Left lung (tissue), 10 donors: ENCODE results near the gene RFPL3. TPM values are rescaled to one million over a fixed set of nuclear protein-coding genes. Genes with fewer than 3 reads are reported as not detected.

Experiments used
- ATAC-seq: fragments of 200-7000 bp; cut with Tn5 transposase; one replicate; pipeline ENCODE4 v1.9.1; 2020; ENCODE audit warnings: moderate library complexity
- DNase-seq, 4 donors: peaks; one replicate each; pipeline ENCODE4 v3.0.0-alpha.2; 2013 to 2020
- H3K27ac ChIP-seq, 2 donors: fragments of 200-600 bp; sonication (generic) in 1 of 2; one replicate each; pipeline versions ENCODE4 v1.5.0 to v1.8.0; 2020 to 2021
- H3K27me3 ChIP-seq, 2 donors: fragments of 200-600 bp; sonication (generic) in 1 of 2; one replicate each; pipeline versions ENCODE4 v1.5.0 to v1.8.0; 2020 to 2021
- H3K36me3 ChIP-seq, 2 donors: fragments of 200-600 bp; sonication (generic) in 1 of 2; one replicate each; pipeline versions ENCODE4 v1.5.0 to v1.8.0; 2020 to 2021
- H3K4me1 ChIP-seq, 2 donors: fragments of 200-600 bp; one replicate each; pipeline ENCODE4 v1.8.0; 2021
- H3K4me3 ChIP-seq, 2 donors: fragments of 200-600 bp; sonication (generic) in 1 of 2; one replicate each; pipeline versions ENCODE4 v1.5.0 to v1.8.0; 2020 to 2021; ENCODE audit warnings: mild to moderate bottlenecking in 1 of 2
- H3K9me3 ChIP-seq, 2 donors: fragments of 200-600 bp; sonication (generic) in 1 of 2; one replicate each; pipeline versions ENCODE4 v1.5.0 to v1.8.0; 2020 to 2021
- CTCF ChIP-seq, 2 donors: fragments of 200-600 bp; sonication (generic) in 1 of 2; IDR thresholded peaks; one replicate each; pipeline versions ENCODE4 v1.5.0 to v1.8.0; 2021; ENCODE audit warnings: antibody characterized with exemption in 2 of 2
- intact Hi-C, 2 donors: fragments of 100-400 bp; cut with DNase I; formaldehyde crosslinking; loops; one replicate each; pipeline versions ENCODE4 v1.11.2 to v1.14.2; 2022
- polyA plus RNA-seq, 6 donors: library from polyadenylated mRNA; unstranded; fragments of 120-200 nt; gene quantifications; one replicate each; pipeline ENCODE4 v1.2.1, GENCODE V29; 2013; ENCODE audit not compliant: insufficient read length in 6 of 6
- total RNA-seq, 2 donors: library from RNA; stranded (reverse); fragmentation: NEBNext Ultra II Directional; extraction: Animal tissue kit (Norgen Biotek cat#: 25700); gene quantifications; one replicate each; pipeline ENCODE4 v1.2.1, GENCODE V29; 2021
- donor health status: DM: no; HTN: yes; CAD: no.
- donor health status: DM: no; HTN: no; CAD: no.

Gene RFPL3
- total and polyA plus RNA-seq, 8 donors: 0.24 TPM; not detected in 7

DNA sequence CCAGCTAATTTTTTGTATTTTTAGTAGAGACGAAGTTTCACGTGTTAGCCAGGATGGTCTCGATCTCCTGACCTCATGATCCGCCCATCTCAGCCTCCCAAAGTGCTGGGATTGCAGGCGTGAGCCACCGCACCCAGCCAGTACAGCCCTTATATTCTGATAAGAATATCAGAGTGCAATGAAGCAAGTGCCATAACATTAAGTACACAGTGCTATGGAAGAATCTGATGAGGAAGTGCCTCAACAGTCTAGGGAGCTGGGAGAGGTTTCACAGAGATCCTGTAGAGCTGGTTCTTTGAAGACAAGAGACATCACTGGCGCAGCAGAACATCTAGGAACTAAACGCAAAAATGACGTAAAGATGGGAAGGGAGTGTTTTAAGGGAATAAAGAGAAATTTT is 52.3 kb downstream of the RFPL3 start:
- intact Hi-C loops: no loop called here
- Histone ChIP-seq H3K36me3 (peaks cover 1 to 42% of the 10 kb centered on the region in 2 donors), H3K27ac (no peak overlapping the region), H3K27me3 (no peaks in the 10 kb centered on the region), H3K4me3 (peak overlapping the region in 1 of 2 donors; percentile 75), H3K4me1 (peaks cover 13 to 43% of the 10 kb centered on the region in 2 donors), H3K9me3 (no peaks in the 10 kb centered on the region)
- TF ChIP-seq CTCF (IDR thresholded peaks at IDR 0.05): no peak
- ATAC-seq (no peak), DNase-seq (no peak)

- Histone ChIP-seq H3K4me3 (peak overlapping the region in 1 of 2 donors; percentile 75), H3K27me3 (no peaks in the 10 kb centered on the region)
- intact Hi-C loops: no loop called here
Observed at GRCh38 chr22:32410459-32410858, 52.8 kb downstream of the RFPL3 start.

More at GRCh38 chr22:32410459-32410858, 52.8 kb downstream of the RFPL3 start:
- no peak for DNase-seq
- no peaks in the 10 kb centered on the region for H3K9me3 ChIP-seq
- H3K27ac ChIP-seq: no peak overlapping the region
- no peak for ATAC-seq
- H3K36me3 ChIP-seq: peaks cover 0 to 38% of the 10 kb centered on the region in 2 donors
- no peak for TF ChIP-seq CTCF (IDR thresholded peaks at IDR 0.05)
- H3K4me1 ChIP-seq: peaks cover 13 to 43% of the 10 kb centered on the region in 2 donors

Other genes with a start within 250 kb of the RFPL3 start
- gene C22orf42, start 198.6 kb upstream of the RFPL3 start, total RNA-seq: not detected
- under 1 TPM in 1 of 6 donors, not detected in 5; 0.35 TPM for gene C22orf42, start 198.6 kb upstream of the RFPL3 start, polyA plus RNA-seq
- gene RFPL2, start 152.8 kb upstream of the RFPL3 start, total RNA-seq: not detected
- gene RFPL2, start 152.8 kb upstream of the RFPL3 start, polyA plus RNA-seq: under 1 TPM in 3 of 6 donors, not detected in 3; 0.11 to 0.21 (median 0.15) TPM
- 1 to 10 TPM in 1 of 2 donors, under 1 TPM in 1; 0.73 to 1.5 TPM for gene SLC5A4, start 102.5 kb upstream of the RFPL3 start, total RNA-seq
- gene SLC5A4, start 102.5 kb upstream of the RFPL3 start, polyA plus RNA-seq: 1 to 10 TPM in 3 of 6 donors, under 1 TPM in 3; 0.58 to 3.5 (median 0.98) TPM
- gene RTCB, start 54.4 kb downstream of the RFPL3 start, total RNA-seq: 10 to 100 TPM; 61.8 to 67.9 TPM
- 10 to 100 TPM; 79.7 to 93.0 (median 85.5) TPM for gene RTCB, start 54.4 kb downstream of the RFPL3 start, polyA plus RNA-seq
- not detected for gene BPIFC, start 106.6 kb downstream of the RFPL3 start, total RNA-seq
- gene BPIFC, start 106.6 kb downstream of the RFPL3 start, polyA plus RNA-seq: not detected
- 10 to 100 TPM; 84.5 to 90.9 TPM for gene FBXO7, start 116.9 kb downstream of the RFPL3 start, total RNA-seq
- 100 to 1,000 TPM; 104 to 114 (median 108) TPM for gene FBXO7, start 116.9 kb downstream of the RFPL3 start, polyA plus RNA-seq